Measurements from ENCODE around the gene PCDHGC4. TPM values are rescaled to one million over a fixed set of nuclear protein-coding genes. Genes with fewer than 3 reads are reported as not detected.

PCDHGC4 gene
- total RNA-seq, 3 donors from 2014 or later = 2.6 to 6.2 (median 6.0) TPM

DNA sequence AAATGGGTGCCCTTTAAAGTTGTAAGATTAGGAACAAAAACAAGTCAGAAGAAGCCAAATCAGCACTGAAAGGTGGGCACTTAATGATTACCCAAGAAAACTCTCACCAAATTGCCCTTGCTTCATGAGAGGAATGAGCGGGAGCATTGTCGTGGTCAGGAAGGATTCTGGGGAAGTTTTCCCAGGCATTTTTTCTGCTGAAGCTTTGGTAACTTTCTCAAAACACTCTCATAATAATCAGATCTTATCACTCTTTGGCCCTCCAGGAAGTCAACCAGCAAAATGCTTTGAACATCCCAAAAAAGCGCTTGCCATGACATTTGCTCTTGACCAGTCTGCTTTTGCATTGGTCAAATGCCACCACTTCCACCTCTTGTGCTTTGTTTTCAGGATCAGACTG is 19.5 kb upstream of the PCDHGC4 start:
- no peak for DNase-seq (ENCODE audit: low spot score in 2 of 2)
- H3K27me3 ChIP-seq = no peaks in the 10 kb centered on the region
- no peaks in the 10 kb centered on the region for H3K4me1 ChIP-seq
- TF ChIP-seq CTCF (IDR thresholded peaks at IDR 0.05) (no peak), POLR2A (IDR thresholded peaks at IDR 0.05) (no peak), POLR2AphosphoS5 (IDR thresholded peaks at IDR 0.05) (no peak)
- H3K4me3 ChIP-seq = no peak overlapping the region
- peaks cover 4 to 11% of the 10 kb centered on the region in 2 donors for H3K9me3 ChIP-seq
- no peak overlapping the region for H3K27ac ChIP-seq
- no peaks in the 10 kb centered on the region for H3K36me3 ChIP-seq
- intact Hi-C loops (cut with DNase I; ENCODE audit: low total_unique reads) = no loop called here

DNA sequence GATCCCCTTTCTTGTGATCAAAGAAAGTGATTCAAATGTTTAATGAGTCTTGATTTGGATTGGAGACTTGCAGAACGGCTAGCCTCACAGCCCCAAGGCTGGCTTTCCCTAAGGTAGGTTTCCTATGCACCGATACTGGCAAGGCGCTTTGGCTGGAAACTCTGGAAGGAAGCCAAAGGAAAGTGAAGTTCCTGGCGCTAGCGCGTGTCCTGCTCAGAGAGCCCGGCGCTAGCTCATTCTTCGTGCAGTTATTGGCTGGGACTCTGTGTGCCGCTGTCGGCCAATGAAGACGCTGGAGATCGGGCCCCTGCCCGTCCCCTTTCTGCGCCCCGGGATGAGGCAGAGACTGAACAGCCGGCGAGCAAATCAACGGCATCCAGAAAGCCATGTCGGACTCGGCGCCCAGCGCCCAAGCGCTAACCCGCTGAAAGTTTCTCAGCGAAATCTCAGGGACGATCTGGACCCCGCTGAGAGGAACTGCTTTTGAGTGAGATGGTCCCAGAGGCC is 9.2 kb upstream of the PCDHGC4 start, which contains the start of gene PCDHGC3:
Gene PCDHGC3, plus strand, starts transcription at position 342 of the 507 bp plus-strand sequence. Its CDS starts 151 bp downstream, at position 493.
- H3K27me3 ChIP-seq = no peaks in the 10 kb centered on the region
- TF ChIP-seq CTCF (IDR thresholded peaks at IDR 0.05) = peak; percentile 4 to 20 (median 20)
- no peak for TF ChIP-seq POLR2A (IDR thresholded peaks at IDR 0.05)
- peak; percentile 16 to 85 (median 72) for TF ChIP-seq POLR2AphosphoS5 (IDR thresholded peaks at IDR 0.05)
- peak within 1 kb of the TSS; percentile 93 to 94 for H3K27ac ChIP-seq
- intact Hi-C loops (cut with DNase I; ENCODE audit: low total_unique reads) = no loop called here
- no peaks in the 10 kb centered on the region for H3K9me3 ChIP-seq
- peak within 1 kb of the TSS; percentile 71 to 78 (median 74) for H3K4me3 ChIP-seq
- peak; percentile 90 to 93 for DNase-seq (ENCODE audit: low spot score in 2 of 2)
- H3K36me3 ChIP-seq = no peaks in the 10 kb centered on the region
- peaks cover 0 to 14% of the 10 kb centered on the region in 2 donors for H3K4me1 ChIP-seq

GRCh38 chr5:141476132-141476911 is 8.5 kb upstream of the PCDHGC4 start:
- no peaks in the 10 kb centered on the region for H3K27me3 ChIP-seq
- H3K4me1 ChIP-seq = peaks cover 0 to 14% of the 10 kb centered on the region in 2 donors
- H3K9me3 ChIP-seq = no peaks in the 10 kb centered on the region
- peak in 1 of 2 donors; percentile 54 for DNase-seq (ENCODE audit: low spot score in 2 of 2)
- no peak for TF ChIP-seq POLR2A (IDR thresholded peaks at IDR 0.05)
- peak in 1 of 3 donors; percentile 7 for TF ChIP-seq POLR2AphosphoS5 (IDR thresholded peaks at IDR 0.05)
- intact Hi-C loops (cut with DNase I; ENCODE audit: low total_unique reads) = no loop called here
- H3K36me3 ChIP-seq = no peaks in the 10 kb centered on the region
- peak overlapping the region; percentile 71 to 78 (median 74) for H3K4me3 ChIP-seq
- H3K27ac ChIP-seq = peak overlapping the region; percentile 93 to 94

DNA sequence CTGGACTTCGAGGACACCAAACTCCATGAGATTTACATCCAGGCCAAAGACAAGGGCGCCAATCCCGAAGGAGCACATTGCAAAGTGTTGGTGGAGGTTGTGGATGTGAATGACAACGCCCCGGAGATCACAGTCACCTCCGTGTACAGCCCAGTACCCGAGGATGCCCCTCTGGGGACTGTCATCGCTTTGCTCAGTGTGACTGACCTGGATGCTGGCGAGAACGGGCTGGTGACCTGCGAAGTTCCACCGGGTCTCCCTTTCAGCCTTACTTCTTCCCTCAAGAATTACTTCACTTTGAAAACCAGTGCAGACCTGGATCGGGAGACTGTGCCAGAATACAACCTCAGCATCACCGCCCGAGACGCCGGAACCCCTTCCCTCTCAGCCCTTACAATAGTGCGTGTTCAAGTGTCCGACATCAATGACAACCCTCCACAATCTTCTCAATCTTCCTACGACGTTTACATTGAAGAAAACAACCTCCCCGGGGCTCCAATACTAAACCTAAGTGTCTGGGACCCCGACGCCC is 7.7 kb upstream of the PCDHGC4 start:
- Histone ChIP-seq H3K4me3 (peak overlapping the region; percentile 71 to 78 (median 74)), H3K4me1 (peaks cover 0 to 14% of the 10 kb centered on the region in 2 donors), H3K36me3 (no peaks in the 10 kb centered on the region), H3K27me3 (no peaks in the 10 kb centered on the region), H3K27ac (peak overlapping the region; percentile 93 to 94), H3K9me3 (no peaks in the 10 kb centered on the region)
- TF ChIP-seq CTCF (IDR thresholded peaks at IDR 0.05) (no peak), POLR2AphosphoS5 (IDR thresholded peaks at IDR 0.05) (no peak), POLR2A (IDR thresholded peaks at IDR 0.05) (no peak)
- intact Hi-C loops (cut with DNase I; ENCODE audit: low total_unique reads) = no loop called here
- DNase-seq (ENCODE audit: low spot score in 2 of 2) = no peak

DNA sequence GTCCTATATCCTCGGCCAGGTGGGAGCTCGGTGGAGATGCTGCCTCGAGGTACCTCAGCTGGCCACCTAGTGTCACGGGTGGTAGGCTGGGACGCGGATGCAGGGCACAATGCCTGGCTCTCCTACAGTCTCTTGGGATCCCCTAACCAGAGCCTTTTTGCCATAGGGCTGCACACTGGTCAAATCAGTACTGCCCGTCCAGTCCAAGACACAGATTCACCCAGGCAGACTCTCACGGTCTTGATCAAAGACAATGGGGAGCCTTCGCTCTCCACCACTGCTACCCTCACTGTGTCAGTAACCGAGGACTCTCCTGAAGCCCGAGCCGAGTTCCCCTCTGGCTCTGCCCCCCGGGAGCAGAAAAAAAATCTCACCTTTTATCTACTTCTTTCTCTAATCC is 7.0 kb upstream of the PCDHGC4 start:
- Histone ChIP-seq H3K36me3 (no peaks in the 10 kb centered on the region), H3K4me3 (peak overlapping the region; percentile 71 to 78 (median 74)), H3K9me3 (no peaks in the 10 kb centered on the region), H3K27me3 (no peaks in the 10 kb centered on the region), H3K27ac (peak overlapping the region in 1 of 2 donors; percentile 41), H3K4me1 (peaks cover 0 to 14% of the 10 kb centered on the region in 2 donors)
- TF ChIP-seq POLR2A (IDR thresholded peaks at IDR 0.05) = no peak
- no peak for TF ChIP-seq CTCF (IDR thresholded peaks at IDR 0.05)
- no peak for TF ChIP-seq POLR2AphosphoS5 (IDR thresholded peaks at IDR 0.05)
- intact Hi-C loops (cut with DNase I; ENCODE audit: low total_unique reads) = no loop called here
- no peak for DNase-seq (ENCODE audit: low spot score in 2 of 2)
